NCI-H748 (cell line): ENCODE results near the gene ASB13.

ENCODE experiments used
- DNase-seq: peaks from one replicate; lab custom pipeline; 2025; ENCODE audit not compliant: unreplicated experiment; lab: John Stamatoyannopoulos, UW

ASB13 gene

GRCh38 chr10:5648494-5649457 lies 17.6 kb downstream of the ASB13 start:
- no peak for DNase-seq

DNA sequence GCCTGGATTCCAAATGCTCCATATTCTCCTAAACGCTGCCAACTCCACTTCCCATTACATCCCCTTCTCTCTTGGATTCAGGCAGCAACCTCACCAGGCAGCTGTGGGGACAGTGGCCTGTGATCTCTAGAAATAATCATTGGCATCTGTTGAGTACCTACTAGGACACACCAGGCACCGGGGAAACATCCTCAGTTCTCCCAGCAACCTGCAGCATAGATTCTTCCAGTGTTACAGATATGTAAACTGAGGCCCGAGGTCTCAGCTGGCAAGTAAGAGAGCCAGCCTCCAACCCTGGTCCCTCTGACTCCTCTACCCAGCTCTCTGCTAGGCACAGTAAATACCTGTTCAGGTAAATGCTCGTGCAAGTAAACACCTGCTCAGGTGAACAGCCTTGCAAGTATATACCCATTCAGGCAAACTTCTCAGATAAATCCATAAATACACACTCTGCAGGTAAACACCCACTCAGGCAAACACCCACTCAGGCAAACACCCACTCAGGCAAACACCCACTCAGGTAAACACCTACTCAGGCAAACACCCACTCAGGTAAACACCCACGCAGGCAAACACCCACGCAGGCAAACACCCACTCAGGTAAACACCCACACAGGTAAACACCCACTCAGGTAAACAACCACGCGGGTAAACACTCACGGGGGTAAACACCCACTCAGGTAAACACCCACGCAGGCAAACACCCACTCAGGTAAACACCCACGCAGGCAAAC lies 18.7 kb downstream of the ASB13 start:
- DNase-seq = no peak

- DNase-seq = no peak
These were observed 20.3 kb downstream of the ASB13 start for GRCh38 chr10:5645944-5646617.

DNA sequence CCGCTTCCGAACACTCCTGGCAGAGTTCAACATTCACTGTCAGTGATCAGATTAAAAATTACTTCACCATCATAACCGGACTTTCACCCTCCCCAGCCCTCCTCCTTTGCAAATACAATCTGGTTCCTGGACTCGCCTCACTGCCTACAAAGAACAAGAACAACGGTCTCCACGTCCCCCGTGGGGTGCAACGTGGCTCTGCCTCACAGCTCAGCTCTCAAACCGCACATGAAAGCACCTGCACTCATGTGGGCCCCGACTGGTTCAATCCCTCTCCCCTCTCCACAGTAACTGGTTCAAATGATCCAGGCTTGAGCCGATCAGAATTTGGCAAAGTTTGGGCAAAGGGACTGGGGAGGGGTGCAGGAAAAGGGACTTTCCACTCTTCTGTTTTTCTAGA lies 21.0 kb downstream of the ASB13 start:
- no peak for DNase-seq

DNA sequence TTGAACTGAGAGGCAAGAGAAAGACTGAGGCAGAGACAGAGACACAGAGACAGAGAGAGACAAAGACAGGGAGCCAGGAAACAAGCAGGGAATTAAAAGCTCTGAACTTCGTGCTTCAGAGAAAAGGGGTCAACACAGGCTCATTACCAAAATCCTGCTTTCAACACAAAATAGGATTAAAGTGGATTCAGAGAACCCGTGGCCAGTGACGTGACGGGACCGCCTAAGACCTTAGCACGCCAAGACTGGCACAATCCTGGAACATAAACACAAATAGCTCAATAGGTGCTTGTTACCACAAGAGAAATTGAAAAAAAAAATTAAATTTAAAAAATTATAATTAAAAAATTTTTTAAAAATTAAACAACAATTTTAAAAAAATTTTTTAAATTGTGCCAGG lies 21.5 kb downstream of the ASB13 start:
- DNase-seq = no peak

DNA sequence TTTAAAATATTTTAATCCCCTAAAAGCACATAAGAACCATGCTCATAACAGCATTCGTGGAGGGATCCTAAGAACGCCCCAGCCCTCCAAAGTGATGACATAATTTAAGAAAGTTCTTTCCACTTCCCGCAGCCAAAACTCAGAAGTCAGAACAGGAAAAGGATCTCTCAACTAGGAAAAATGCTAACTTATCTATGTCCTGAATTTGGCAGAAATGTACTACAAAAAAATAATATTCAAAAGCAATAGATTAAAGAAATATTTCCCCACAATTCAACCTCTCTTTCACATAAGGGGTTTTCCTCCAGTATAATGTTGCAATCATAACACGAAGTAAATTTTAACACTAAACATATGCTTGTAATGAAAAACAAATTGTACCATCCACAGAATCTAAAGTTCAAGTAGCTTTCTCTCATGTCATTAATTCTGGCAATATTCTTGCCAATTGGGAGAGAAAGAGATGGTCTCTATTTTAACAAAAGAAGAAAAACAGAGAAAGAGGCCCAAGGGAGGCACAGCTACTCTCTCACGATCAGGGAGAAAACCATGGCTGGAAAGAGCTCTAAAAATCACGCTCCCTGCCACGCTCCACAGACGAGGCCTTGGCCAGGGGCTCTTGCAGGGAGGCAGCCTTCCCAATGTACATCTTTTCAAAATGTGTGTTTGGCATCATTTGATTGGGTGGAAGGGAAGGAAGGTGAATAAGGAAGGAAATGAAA lies 22.9 kb downstream of the ASB13 start:
- no peak for DNase-seq

DNA sequence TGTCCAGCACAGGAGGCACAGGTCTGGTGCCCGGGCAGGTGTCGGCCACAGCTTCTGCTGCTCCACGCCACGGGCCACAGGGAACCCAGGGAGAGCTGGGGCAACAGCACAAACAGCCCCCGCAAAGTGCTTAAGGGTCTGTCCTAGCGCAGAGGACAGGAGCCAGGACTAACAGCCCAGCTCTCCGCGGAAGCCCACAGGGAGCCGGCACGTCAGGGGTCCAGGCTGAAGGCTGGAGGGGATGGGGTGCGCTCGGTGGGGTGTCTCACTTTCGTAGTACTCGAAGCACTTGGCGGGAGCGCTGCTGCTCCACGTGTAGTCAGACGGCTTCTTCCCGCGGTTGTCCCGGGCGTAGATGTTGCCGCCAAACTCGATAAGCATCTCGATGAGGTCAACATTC lies 24.9 kb downstream of the ASB13 start:
- no peak for DNase-seq

GRCh38 chr10:5640501-5640900 lies 25.9 kb downstream of the ASB13 start:
- no peak for DNase-seq

- no peak for DNase-seq
These were observed 26.4 kb downstream of the ASB13 start for GRCh38 chr10:5640036-5640435.

- no peak for DNase-seq
These were observed 27.3 kb downstream of the ASB13 start for GRCh38 chr10:5639066-5639465.

DNA sequence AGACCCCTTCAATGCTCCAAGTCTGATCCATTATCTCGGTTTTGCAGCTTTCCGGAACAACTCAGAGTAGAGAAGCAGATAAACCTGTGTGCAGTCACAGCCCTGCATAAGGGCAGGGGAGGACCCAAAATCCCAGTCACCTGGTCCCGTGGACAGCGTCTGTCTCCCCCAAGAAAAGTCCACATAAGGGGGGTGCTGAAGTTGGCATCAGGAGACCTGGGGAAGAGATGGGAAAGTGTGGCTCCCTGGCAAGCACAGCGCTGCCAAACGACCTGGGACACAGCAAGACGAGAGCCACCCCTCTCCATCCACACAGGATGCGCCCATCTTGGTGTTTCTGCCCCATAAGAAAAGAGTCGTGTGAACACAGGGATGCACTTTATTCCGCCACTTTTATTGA lies 27.9 kb downstream of the ASB13 start:
- no peak for DNase-seq

GRCh38 chr10:5634918-5635317 lies 31.5 kb downstream of the ASB13 start:
- peak; percentile 68 for DNase-seq

DNA sequence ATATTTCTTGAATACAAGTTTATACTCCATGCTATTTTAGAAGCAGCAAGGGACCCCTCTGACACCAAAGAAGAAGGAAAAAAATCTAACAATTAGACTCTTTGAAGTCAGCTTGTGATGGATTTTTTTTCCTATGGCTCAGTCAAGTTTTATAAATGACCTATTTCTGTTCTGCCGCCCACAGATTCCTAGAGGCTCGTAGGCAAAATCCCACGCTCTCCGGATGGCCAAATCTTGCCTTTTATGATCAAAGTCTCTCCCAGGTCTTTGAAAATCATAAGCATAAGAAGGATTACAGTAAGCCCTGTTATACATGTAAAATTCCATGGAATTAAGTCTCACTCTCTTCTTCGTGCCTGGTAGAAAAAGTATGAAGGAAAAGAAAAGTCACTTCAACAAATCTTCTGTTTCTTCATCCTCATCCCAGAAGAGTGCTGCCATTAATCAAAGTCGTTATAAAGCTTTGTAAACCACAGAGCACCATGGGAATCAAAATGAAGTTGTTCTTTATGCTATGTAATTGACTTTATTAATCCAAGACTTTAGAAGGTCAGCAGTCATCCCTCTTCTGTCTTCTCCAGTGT lies 33.1 kb downstream of the ASB13 start:
- no peak for DNase-seq

DNA sequence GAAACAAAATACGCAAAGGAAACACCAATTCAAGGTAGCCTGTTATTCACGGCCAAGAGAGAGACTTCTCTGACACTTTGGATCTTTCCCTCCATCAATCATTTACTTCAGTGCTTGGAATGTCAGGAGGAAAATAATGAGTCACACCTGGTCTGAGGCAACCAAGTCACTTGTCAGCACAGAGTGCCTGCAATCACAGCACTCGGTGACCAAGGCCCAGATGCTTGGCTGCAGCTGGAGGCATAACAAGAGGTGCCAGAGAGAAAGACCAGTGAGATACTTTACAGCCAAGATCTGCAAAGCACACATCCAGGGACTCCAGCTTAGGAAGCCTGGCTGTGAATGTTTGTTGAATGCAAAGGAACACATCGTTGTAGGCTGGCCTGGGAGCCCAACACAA lies 33.9 kb downstream of the ASB13 start:
- DNase-seq = no peak

- DNase-seq = no peak
These were observed 34.5 kb downstream of the ASB13 start for GRCh38 chr10:5631936-5632335.

- DNase-seq = no peak
These were observed 36.3 kb downstream of the ASB13 start for GRCh38 chr10:5630112-5630436.

- DNase-seq = peak; percentile 82
These were observed 36.9 kb downstream of the ASB13 start for GRCh38 chr10:5629303-5630111.

- DNase-seq = no peak
These were observed 37.7 kb downstream of the ASB13 start for GRCh38 chr10:5628451-5629302.

- DNase-seq = no peak
These were observed 38.8 kb downstream of the ASB13 start for GRCh38 chr10:5627486-5628044.
